GM12878 (cell line): Measurements from ENCODE around the gene RND1. TPM values are rescaled to one million over a fixed set of nuclear protein-coding genes. Genes with fewer than 3 reads are reported as not detected.
A peak's percentile ranks its signal among the peaks of the same experiment; 100 is the strongest.
"Not testable (repeated sequence)": the region's sequence is repeated elsewhere in the genome, so short reads cannot be mapped to it uniquely, and the experiment has no call there.

ENCODE experiments used
- ATAC-seq: fragments of 200-7000 bp; cut with Tn5 transposase; 3 replicates; pipeline ENCODE4 v1.9.1; 2020; ENCODE audit warnings: mild to moderate bottlenecking, moderate library complexity
- BruUV-seq: library from RNA; stranded (reverse); fragments of 400-500 nt; replicated peaks from 2 replicates; lab custom pipeline; 2021; lab: Mats Ljungman, UMichigan
- CTCF ChIA-PET: fragments of 300-600 bp; sonication (Branson Sonifier 250); formaldehyde crosslinking; extraction: SDS; loops from one replicate; lab custom pipeline; 2021; ENCODE audit warnings: inconsistent platforms; lab: Yijun Ruan, JAX
- POLR2A ChIA-PET: fragments of 350-600 bp; formaldehyde crosslinking; extraction: SDS; loops from one replicate; lab custom pipeline; 2021; ENCODE audit warnings: inconsistent platforms; lab: Charles Lee
- RAD21 ChIA-PET: fragments of 300-600 bp; sonication (Branson Sonifier 250); formaldehyde crosslinking; loops from one replicate; lab custom pipeline; 2023; ENCODE audit warnings: antibody characterized with exemption; ENCODE audit not compliant: unreplicated experiment; lab: Charles Lee
- SMC1A ChIA-PET: fragments of 300-600 bp; sonication (Branson Sonifier 250); formaldehyde crosslinking; loops from one replicate; lab custom pipeline; 2023; ENCODE audit not compliant: unreplicated experiment, uncharacterized antibody; lab: Charles Lee
- DNase-seq: peaks from one replicate; pipeline ENCODE4 v3.0.0-alpha.2; 2011; ENCODE audit warnings: low read depth, low spot score
- FAIRE-seq: peaks from 3 replicates; lab custom pipeline; 2011; peaks lifted over from hg19 to GRCh38; lab: Jason Lieb, UNC
- H2AFZ ChIP-seq: 2 replicates; pipeline ENCODE4 v1.6.0; 2011; ENCODE audit warnings: low read depth, low read length, control low read depth; ENCODE audit not compliant: control insufficient read depth
- H3K27ac ChIP-seq: 2 replicates; pipeline ENCODE4 v1.5.1; 2011; ENCODE audit warnings: control low read depth; ENCODE audit not compliant: control insufficient read depth, insufficient read depth
- H3K27me3 ChIP-seq, 2 experiments: replicated peaks in 1 of 2; 2 replicates each; pipeline versions ENCODE4 v1.6.0 to v1.6.1; 2011; ENCODE audit warnings: low read length in 1 of 2; ENCODE audit not compliant: control insufficient read depth in 2 of 2, insufficient read depth in 2 of 2
- H3K36me3 ChIP-seq, 2 experiments: 2 replicates each; pipeline ENCODE4 v1.5.1; 2011; ENCODE audit warnings: low read length in 1 of 2; ENCODE audit not compliant: control insufficient read depth in 2 of 2, insufficient read depth in 2 of 2
- H3K4me1 ChIP-seq: 2 replicates; pipeline ENCODE4 v1.6.1; 2011; ENCODE audit warnings: mild to moderate bottlenecking, low read length, moderate library complexity, mixed read lengths; ENCODE audit not compliant: control insufficient read depth, insufficient read depth
- H3K4me2 ChIP-seq: 2 replicates; pipeline ENCODE4 v1.6.0; 2011; ENCODE audit warnings: control low read depth; ENCODE audit not compliant: control insufficient read depth, insufficient read depth
- H3K4me3 ChIP-seq: fragments of 200-600 bp; sonication (generic); 2 replicates; pipeline ENCODE4 v1.5.1; 2016
- H3K79me2 ChIP-seq: 2 replicates; pipeline ENCODE4 v1.6.0; 2011; ENCODE audit warnings: low read length; ENCODE audit not compliant: control insufficient read depth, insufficient read depth
- H3K9ac ChIP-seq: 2 replicates; pipeline ENCODE4 v1.8.0; 2011; ENCODE audit warnings: low read length, control low read depth, mixed read lengths; ENCODE audit not compliant: control insufficient read depth, insufficient read depth
- H3K9me3 ChIP-seq: replicated peaks from 3 replicates; pipeline ENCODE4 v1.5.1; 2011; ENCODE audit warnings: mild to moderate bottlenecking, low read length; ENCODE audit not compliant: control insufficient read depth, insufficient read depth
- H4K20me1 ChIP-seq: 2 replicates; pipeline ENCODE4 v1.6.0; 2011; ENCODE audit not compliant: control insufficient read depth, insufficient read depth
- POLR2AphosphoS5 ChIP-seq: IDR thresholded peaks from 2 replicates; pipeline ENCODE4 v1.6.1; 2011; ENCODE audit warnings: mild to moderate bottlenecking, low read length, inconsistent platforms
- SKIL ChIP-seq: fragments of 450-650 bp; IDR thresholded peaks from 2 replicates; pipeline ENCODE4 v1.6.1; 2017; ENCODE audit warnings: mild to moderate bottlenecking, low read depth, inconsistent platforms; ENCODE audit not compliant: poor library complexity, severe bottlenecking
- WGBS: methylation state at CpG from one replicate; pipeline ENCODE4 v1.1.6; 2016; ENCODE audit warnings: low lambda C conversion rate; ENCODE audit not compliant: insufficient replicate concordance, insufficient coverage; ENCODE audit errors: missing lambda C conversion rate; 5-methylcytosine and 5-hydroxymethylcytosine counted together
- in situ Hi-C: fragments of 300-500 bp; cut with MboI; formaldehyde crosslinking; loops from 9 replicates; pipeline ENCODE4 v1.14.3; 2018; ENCODE audit warnings: mixed read lengths
- intact Hi-C: fragments of 100-400 bp; cut with micrococcal nuclease; formaldehyde crosslinking; loops from one replicate; pipeline ENCODE4 v1.14.2; 2022; ENCODE audit not compliant: unreplicated experiment
- polyA plus RNA-seq, 11 experiments: library from polyadenylated mRNA; depleted of rRNA in 4 of 11; unstranded in 6 of 11; stranded (reverse) in 5 of 11; fragments of >200 nt; fragmentation: Nextera tagmentation in 4 of 11; fragmentation: Illumina TruSeq in 1 of 11; extraction: Ambion mirVana in 4 of 11; extraction: Trizol in 1 of 11; gene quantifications; 1 replicate in 1 of 11; 2 replicates in 10 of 11; pipeline versions ENCODE4 v1.2.1 to v1.2.3, GENCODE V29; 2011 to 2016; ENCODE audit warnings: inconsistent platforms in 2 of 11, missing spikeins in 2 of 11, low read depth in 1 of 11
- total RNA-seq, 4 experiments: library from RNA; depleted of rRNA in 3 of 4; stranded (reverse); fragments of >200 nt in 3 of 4; fragmentation: Illumina TruSeq in 1 of 4; extraction: Trizol in 1 of 4; gene quantifications; 2 replicates each; pipeline versions ENCODE4 v1.2.1 to v1.2.3, GENCODE V29; 2013 to 2021

The RND1 gene
- total and polyA plus RNA-seq, 10 of the 15 experiments (the other 5 are each of a cell fraction or from before 2014, with no cell fraction given) = 0.24 to 5.1 (median 1.5) TPM

GRCh38 chr12:48856379-48856778, 9.3 kb downstream of the RND1 start:
- no peaks in the 10 kb centered on the region; a peak in 1 of 4 replicates for H3K36me3 ChIP-seq
- H2AFZ ChIP-seq = no peak overlapping the region
- ChIA-PET CTCF (interaction anchor here (1.0 to 9.2 kb wide), 11 partner anchors 9 to 232 kb away, joined by 3 to 135 read pairs (median 8); partner anchors contain the start of gene RND1), POLR2A (interaction anchor here (0.6 to 3.6 kb wide), 5 partner anchors 10 to 84 kb away, joined by 3 to 28 read pairs (median 5); partner anchors contain the start of gene RND1), SMC1A (interaction anchor here (0.7 to 2.3 kb wide), 9 partner anchors 8 to 44 kb away, joined by 3 to 24 read pairs (median 3); no protein-coding TSS in a partner anchor), RAD21 (interaction anchor here (1.2 to 7.2 kb wide), 4 partner anchors 9 to 141 kb away, joined by 6 to 167 read pairs (median 6); partner anchors contain the start of gene RND1)
- H3K27ac ChIP-seq = no peak overlapping the region
- peaks cover 9% of the 10 kb centered on the region for H3K79me2 ChIP-seq
- in situ Hi-C loops = no loop called here
- no TSS peak for BruUV-seq
- WGBS = 53% methylated on average over 2 of the region's 2 CpGs
- H4K20me1 ChIP-seq = no peaks in the 10 kb centered on the region
- peaks cover 3% of the 10 kb centered on the region; the same call in 1 of the 2 replicates for H3K4me1 ChIP-seq
- no peak overlapping the region for H3K4me3 ChIP-seq
- DNase-seq = no peak
- H3K9ac ChIP-seq = no peak overlapping the region
- H3K4me2 ChIP-seq = no peak overlapping the region
- no peak for FAIRE-seq
- TF ChIP-seq SKIL (no peak), POLR2AphosphoS5 (0 out of 2 replicates have a peak, but pooled peaks have one; percentile 30)
- ATAC-seq = no peak
- intact Hi-C loops = no loop called here
- H3K27me3 ChIP-seq = no peaks in the 10 kb centered on the region
- H3K9me3 ChIP-seq = no peaks in the 10 kb centered on the region

- H3K9me3 ChIP-seq, FAIRE-seq, BruUV-seq, H2AFZ ChIP-seq, intact Hi-C loops, H3K27me3 ChIP-seq, DNase-seq, H3K9ac ChIP-seq, H3K27ac ChIP-seq, H3K4me2 ChIP-seq, H4K20me1 ChIP-seq, H3K4me3 ChIP-seq, ATAC-seq, H3K36me3 ChIP-seq: not testable (repeated sequence)
- peaks cover 23% of the 10 kb centered on the region for H3K79me2 ChIP-seq
- SMC1A ChIA-PET = interaction anchor here (1.2 to 6.1 kb wide), 4 partner anchors 36 to 133 kb away, joined by 3 to 145 read pairs (median 32); partner anchors contain the start of gene FKBP11
- RAD21 ChIA-PET = interaction anchor here (1.0 to 7.2 kb wide), 6 partner anchors 10 to 133 kb away, joined by 4 to 167 read pairs (median 29); partner anchors contain the start of gene RND1
- WGBS = 88% methylated on average over 10 of the region's 10 CpGs
- H3K4me1 ChIP-seq = peaks cover 10% of the 10 kb centered on the region
- POLR2A ChIA-PET = interaction anchor here (0.7 to 3.5 kb wide), 5 partner anchors 10 to 35 kb away, joined by 3 to 52 read pairs (median 5); partner anchors contain the start of gene RND1
- in situ Hi-C loops = loop anchor here (5.0 kb wide), 1 partner anchor 32 kb away; no protein-coding TSS in a partner anchor
- CTCF ChIA-PET = interaction anchor here (1.8 to 9.2 kb wide), 12 partner anchors 10 to 137 kb away, joined by 8 to 271 read pairs (median 36); partner anchors contain the start of genes FKBP11, RND1 and WNT1
Observed at GRCh38 chr12:48854932-48855331, 10.7 kb downstream of the RND1 start.
